ENCODE measurements around the gene MCTP2.

DNA sequence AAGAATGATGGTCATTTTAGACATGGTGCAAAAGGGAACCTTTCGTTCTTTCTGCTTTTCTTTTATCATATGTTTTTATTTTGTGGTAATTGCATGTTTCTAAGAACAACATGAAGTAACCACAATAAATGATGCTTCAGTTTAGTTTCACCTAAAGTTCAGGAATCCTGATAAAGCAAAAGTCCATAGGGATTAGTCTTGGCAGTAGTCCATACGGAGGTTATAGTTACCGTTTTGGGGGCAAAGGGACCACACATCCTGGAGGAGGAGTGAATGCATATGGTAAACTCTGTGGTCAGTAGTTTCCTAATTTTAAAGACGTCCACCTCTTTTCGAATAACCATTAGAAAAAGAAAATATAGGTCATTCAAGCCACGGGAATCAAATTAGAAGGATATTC, 141.5 kb downstream of the MCTP2 start:
- no peak for TF ChIP-seq ZNF3 (CRISPR knock-in tag; IDR thresholded peaks at IDR 0.05)
- no peak for TF ChIP-seq FOXM1 (CRISPR knock-in tag; IDR thresholded peaks at IDR 0.05)
- no peak for TF ChIP-seq RELA (CRISPR knock-in tag; IDR thresholded peaks at IDR 0.05)
- TF ChIP-seq, protein P1, sequence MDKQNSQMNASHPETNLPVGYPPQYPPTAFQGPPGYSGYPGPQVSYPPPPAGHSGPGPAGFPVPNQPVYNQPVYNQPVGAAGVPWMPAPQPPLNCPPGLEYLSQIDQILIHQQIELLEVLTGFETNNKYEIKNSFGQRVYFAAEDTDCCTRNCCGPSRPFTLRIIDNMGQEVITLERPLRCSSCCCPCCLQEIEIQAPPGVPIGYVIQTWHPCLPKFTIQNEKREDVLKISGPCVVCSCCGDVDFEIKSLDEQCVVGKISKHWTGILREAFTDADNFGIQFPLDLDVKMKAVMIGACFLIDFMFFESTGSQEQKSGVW (CRISPR knock-in tag; IDR thresholded peaks at IDR 0.05; ENCODE audit: borderline replicate concordance): no peak
- TF ChIP-seq, protein P2, sequence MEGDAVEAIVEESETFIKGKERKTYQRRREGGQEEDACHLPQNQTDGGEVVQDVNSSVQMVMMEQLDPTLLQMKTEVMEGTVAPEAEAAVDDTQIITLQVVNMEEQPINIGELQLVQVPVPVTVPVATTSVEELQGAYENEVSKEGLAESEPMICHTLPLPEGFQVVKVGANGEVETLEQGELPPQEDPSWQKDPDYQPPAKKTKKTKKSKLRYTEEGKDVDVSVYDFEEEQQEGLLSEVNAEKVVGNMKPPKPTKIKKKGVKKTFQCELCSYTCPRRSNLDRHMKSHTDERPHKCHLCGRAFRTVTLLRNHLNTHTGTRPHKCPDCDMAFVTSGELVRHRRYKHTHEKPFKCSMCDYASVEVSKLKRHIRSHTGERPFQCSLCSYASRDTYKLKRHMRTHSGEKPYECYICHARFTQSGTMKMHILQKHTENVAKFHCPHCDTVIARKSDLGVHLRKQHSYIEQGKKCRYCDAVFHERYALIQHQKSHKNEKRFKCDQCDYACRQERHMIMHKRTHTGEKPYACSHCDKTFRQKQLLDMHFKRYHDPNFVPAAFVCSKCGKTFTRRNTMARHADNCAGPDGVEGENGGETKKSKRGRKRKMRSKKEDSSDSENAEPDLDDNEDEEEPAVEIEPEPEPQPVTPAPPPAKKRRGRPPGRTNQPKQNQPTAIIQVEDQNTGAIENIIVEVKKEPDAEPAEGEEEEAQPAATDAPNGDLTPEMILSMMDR (CRISPR knock-in tag; IDR thresholded peaks at IDR 0.05): no peak
- TF ChIP-seq MAFF (IDR thresholded peaks at IDR 0.05; ENCODE audit: low read depth, low read length): no peak

All from HepG2 (cell line).